OCI-LY3 (cell line): Measurements from ENCODE around the gene LYPD1.

Source experiments
- EZH2phosphoT487 ChIP-seq: fragments of 200-600 bp; shearing (Covaris generic); IDR thresholded peaks from 2 replicates; pipeline ENCODE4 v1.6.1; 2018; ENCODE audit warnings: antibody characterized with exemption, mixed run types, low read depth
- TF ChIP-seq, protein P1 (sequence below): fragments of 200-600, 300-600 bp; sonication (generic); IDR thresholded peaks from 2 replicates; pipeline ENCODE4 v1.5.1; 2014; ENCODE audit warnings: antibody characterized with exemption, low read length, low read depth

DNA sequence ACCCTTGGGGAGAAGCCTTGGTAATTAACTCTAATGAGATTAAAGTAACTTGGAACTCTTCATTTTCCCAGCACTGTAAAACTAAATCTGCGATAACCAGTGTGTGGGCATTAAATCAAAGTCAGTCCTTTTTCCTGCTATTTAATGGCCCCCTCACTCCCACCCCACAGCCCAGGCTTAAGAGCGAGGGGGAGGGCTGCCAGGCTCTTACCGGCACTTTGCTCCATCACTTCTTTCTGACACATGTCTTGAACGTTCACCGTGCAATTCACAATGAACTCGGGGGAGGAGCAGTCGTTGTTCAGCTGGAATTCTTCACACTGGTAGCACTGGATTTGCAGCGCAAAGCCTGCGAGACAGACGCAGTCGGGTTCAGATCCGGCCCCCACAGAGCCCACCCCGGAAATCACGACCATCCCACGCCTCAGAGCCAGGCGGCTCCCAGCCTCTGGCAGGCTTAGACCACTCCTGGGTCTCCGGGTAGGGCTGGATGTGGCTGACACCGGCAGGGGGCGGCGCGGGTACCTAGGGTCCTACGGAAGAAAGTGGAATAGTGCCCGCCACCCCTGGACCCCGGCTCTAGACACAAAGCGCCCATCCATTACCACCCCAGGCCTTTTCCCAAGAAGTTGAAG, 1.7 kb downstream of the LYPD1 start:
- TF ChIP-seq, protein P1, sequence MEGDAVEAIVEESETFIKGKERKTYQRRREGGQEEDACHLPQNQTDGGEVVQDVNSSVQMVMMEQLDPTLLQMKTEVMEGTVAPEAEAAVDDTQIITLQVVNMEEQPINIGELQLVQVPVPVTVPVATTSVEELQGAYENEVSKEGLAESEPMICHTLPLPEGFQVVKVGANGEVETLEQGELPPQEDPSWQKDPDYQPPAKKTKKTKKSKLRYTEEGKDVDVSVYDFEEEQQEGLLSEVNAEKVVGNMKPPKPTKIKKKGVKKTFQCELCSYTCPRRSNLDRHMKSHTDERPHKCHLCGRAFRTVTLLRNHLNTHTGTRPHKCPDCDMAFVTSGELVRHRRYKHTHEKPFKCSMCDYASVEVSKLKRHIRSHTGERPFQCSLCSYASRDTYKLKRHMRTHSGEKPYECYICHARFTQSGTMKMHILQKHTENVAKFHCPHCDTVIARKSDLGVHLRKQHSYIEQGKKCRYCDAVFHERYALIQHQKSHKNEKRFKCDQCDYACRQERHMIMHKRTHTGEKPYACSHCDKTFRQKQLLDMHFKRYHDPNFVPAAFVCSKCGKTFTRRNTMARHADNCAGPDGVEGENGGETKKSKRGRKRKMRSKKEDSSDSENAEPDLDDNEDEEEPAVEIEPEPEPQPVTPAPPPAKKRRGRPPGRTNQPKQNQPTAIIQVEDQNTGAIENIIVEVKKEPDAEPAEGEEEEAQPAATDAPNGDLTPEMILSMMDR = no peak
- no peak for TF ChIP-seq EZH2phosphoT487
